Measurements from ENCODE around the gene PCSK9. TPM values are rescaled to one million over a fixed set of nuclear protein-coding genes. Genes with fewer than 3 reads are reported as not detected.

Gene PCSK9
- polyA plus RNA-seq (2011; rRNA removed) (1.6 and 1.7 TPM in 2 replicates), polyA plus RNA-seq (2017; fragmentation: RNase III; extraction: RNeasy Plus Mini Kit Qiagen cat#74134 plus additional on column Dnase treatment) (2.7 to 7.3 TPM (median 4.9 TPM) in 3 replicates), polyA minus RNA-seq (2011; rRNA and poly(A)+ RNA removed) (1.6 and 1.8 TPM in 2 replicates)
- 2.4 and 3.7 TPM in 2 replicates for polyA plus RNA-seq (2012; cell fraction: cytosol; rRNA removed)
- 9.8 and 14.3 TPM in 2 replicates for polyA plus RNA-seq (2012; cell fraction: nucleus; rRNA removed)

- Histone ChIP-seq H3K4me2 (peak within 1 kb of the TSS; percentile 94), H3K27ac (peak within 1 kb of the TSS; percentile 62 to 85), H3K4me3 (peak within 1 kb of the TSS; percentile 52), H3K4me1 (peaks cover 25% of the 10 kb centered on the region), H3K9me3 (no peaks in the 10 kb centered on the region)
- DNase-seq (ENCODE audit: low read depth in 1 of 2, low spot score in 1 of 2) (peak; percentile 39 to 49), ATAC-seq (peak; percentile 67 to 83), FAIRE-seq (no peak)
- 0% methylated on average over 6 of the region's 67 CpGs for WGBS (ENCODE audit: missing lambda C conversion rate)
- POLR2A ChIA-PET = no interaction called here
- peak; percentile 71; the same call in 1 of the 2 replicates for TF ChIP-seq MAX (IDR thresholded peaks at IDR 0.05)
- peak; percentile 85; the same call in 1 of the 2 replicates for TF ChIP-seq E2F6 (IDR thresholded peaks at IDR 0.05; ENCODE audit: borderline replicate concordance, low read depth)
- TF ChIP-seq RCOR1 (IDR thresholded peaks at IDR 0.05; ENCODE audit: low read depth, low read length) = no peak
- CTCF ChIA-PET = interaction anchor here (1.4 kb wide), 1 partner anchor 17 kb away, joined by 5 read pairs; no protein-coding TSS in a partner anchor
These were observed at the start of gene PCSK9 for GRCh38 chr1:55039342-55040082. TSS of gene PCSK9 (plus strand) at chr1:55039548. CDS start at chr1:55039838, 290 bp downstream.

- DNase-seq (ENCODE audit: low read depth in 1 of 2, low spot score in 1 of 2) (no peak), FAIRE-seq (no peak), ATAC-seq (no peak; a peak in 2 of 6 replicates)
- ChIA-PET POLR2A (no interaction called here), CTCF (interaction anchor here (0.7 to 20.8 kb wide), 6 partner anchors 8 to 1321 kb away, joined by 3 to 451 read pairs (median 4); partner anchors contain the start of gene BSND)
- Histone ChIP-seq H3K9me3 (no peaks in the 10 kb centered on the region), H3K27ac (no peak overlapping the region), H3K4me1 (no peaks in the 10 kb centered on the region), H3K4me2 (no peak overlapping the region), H3K4me3 (no peak overlapping the region)
- TF ChIP-seq POLR2A (IDR thresholded peaks at IDR 0.05; ENCODE audit: low read length) (no peak), CEBPB (IDR thresholded peaks at IDR 0.05) (no peak), FOSL2 (IDR thresholded peaks at IDR 0.05) (no peak), FOSL2 (CRISPR knock-in tag; IDR thresholded peaks at IDR 0.05) (no peak), E2F6 (IDR thresholded peaks at IDR 0.05; ENCODE audit: borderline replicate concordance, low read depth) (no peak), HES2 (IDR thresholded peaks at IDR 0.05) (no peak), EHF (CRISPR knock-in tag; IDR thresholded peaks at IDR 0.05) (no peak), CBX8 (IDR thresholded peaks at IDR 0.05) (no peak), KDM1A (IDR thresholded peaks at IDR 0.05; ENCODE audit: low read depth) (no peak), USF2 (IDR thresholded peaks at IDR 0.05) (no peak), PHF8 (IDR thresholded peaks at IDR 0.05; ENCODE audit: borderline replicate concordance, low read depth) (no peak), TFCP2L1 (CRISPR knock-in tag; IDR thresholded peaks at IDR 0.05) (no peak), FOSB (CRISPR knock-in tag; IDR thresholded peaks at IDR 0.05) (no peak), NPAS2 (CRISPR knock-in tag; IDR thresholded peaks at IDR 0.05; ENCODE audit: borderline replicate concordance) (no peak), BCL3 (IDR thresholded peaks at IDR 0.05) (no peak)
- 62% methylated on average over 6 of the region's 13 CpGs for whole genome bisulfite sequencing (ENCODE audit: missing lambda C conversion rate)
These were observed 49.2 kb upstream of the PCSK9 start for GRCh38 chr1:54989968-54990810.

Measured in A549 (cell line).